Naive thymus-derived CD4-positive, alpha-beta T cell (primary cell): ENCODE data around the gene RPTOR. TPM values are rescaled to one million over a fixed set of nuclear protein-coding genes. Genes with fewer than 3 reads are reported as not detected.

ENCODE experiments used
- ATAC-seq: fragments of 150-1000 bp; cut with Tn5 transposase; 2 replicates; pipeline ENCODE4 v1.10.0; 2021; ENCODE audit warnings: mild to moderate bottlenecking, moderate library complexity
- CTCF ChIA-PET: fragments of 350-600 bp; sonication (Branson Sonifier 250); formaldehyde crosslinking; loops from one replicate; lab custom pipeline; 2021; ENCODE audit warnings: antibody characterized with exemption; lab: Charles Lee
- POLR2A ChIA-PET: fragments of 350-600 bp; sonication (Branson Sonifier 250); formaldehyde crosslinking; loops from one replicate; lab custom pipeline; 2021; ENCODE audit warnings: antibody characterized with exemption, inconsistent platforms; lab: Charles Lee
- DNase-seq, 9 donors: peaks; one replicate each; pipeline versions ENCODE4 v3.0.0 to v3.0.0-alpha.2; 2020 to 2022; ENCODE audit warnings: mixed read lengths in 1 of 9
- H3K27ac ChIP-seq: one replicate; pipeline ENCODE4 v1.7.0; 2013; ENCODE audit warnings: mild to moderate bottlenecking, low read depth, low read length, moderate library complexity
- H3K27me3 ChIP-seq, 2 donors: one replicate each; pipeline ENCODE4 v1.7.0; 2013; ENCODE audit warnings: low read length in 2 of 2, mild to moderate bottlenecking in 2 of 2, moderate library complexity in 2 of 2; ENCODE audit not compliant: control insufficient read depth in 2 of 2, insufficient read depth in 2 of 2
- H3K36me3 ChIP-seq, 3 experiments: 1 replicate in 2 of 3; 2 replicates in 1 of 3; pipeline ENCODE4 v1.7.0; 2013; ENCODE audit warnings: low read length in 3 of 3, mild to moderate bottlenecking in 3 of 3, moderate library complexity in 1 of 3; ENCODE audit not compliant: insufficient read depth in 3 of 3, control insufficient read depth in 2 of 3
- H3K4me1 ChIP-seq, 2 donors: one replicate each; pipeline ENCODE4 v1.7.0; 2013; ENCODE audit warnings: low read length in 2 of 2, mild to moderate bottlenecking in 2 of 2, moderate library complexity in 1 of 2; ENCODE audit not compliant: control insufficient read depth in 2 of 2, insufficient read depth in 2 of 2
- H3K4me3 ChIP-seq: 2 replicates; pipeline ENCODE4 v1.7.0; 2013; ENCODE audit warnings: mild to moderate bottlenecking, low read length
- H3K9me3 ChIP-seq, 3 experiments: 1 replicate in 2 of 3; 2 replicates in 1 of 3; pipeline ENCODE4 v1.7.0; 2013; ENCODE audit warnings: low read length in 3 of 3; ENCODE audit not compliant: control insufficient read depth in 2 of 3
- H3K27ac Mint-ChIP-seq, 9 donors: one replicate each; pipeline ENCODE4 v1.8.0; 2020 to 2022; ENCODE audit warnings: mixed read lengths in 9 of 9, mild to moderate bottlenecking in 8 of 9, moderate library complexity in 5 of 9, inconsistent platforms in 2 of 9
- H3K27me3 Mint-ChIP-seq, 5 donors: one replicate each; pipeline ENCODE4 v1.8.0; 2021 to 2022; ENCODE audit warnings: mixed read lengths in 5 of 5, mild to moderate bottlenecking in 1 of 5
- H3K36me3 Mint-ChIP-seq, 5 donors: one replicate each; pipeline ENCODE4 v1.8.0; 2020 to 2022; ENCODE audit warnings: mixed read lengths in 5 of 5, mild to moderate bottlenecking in 3 of 5, inconsistent platforms in 1 of 5
- H3K4me1 Mint-ChIP-seq, 7 donors: one replicate each; pipeline ENCODE4 v1.8.0; 2020 to 2022; ENCODE audit warnings: mixed read lengths in 7 of 7, mild to moderate bottlenecking in 3 of 7, inconsistent platforms in 1 of 7
- H3K4me3 Mint-ChIP-seq, 10 donors: one replicate each; pipeline ENCODE4 v1.8.0; 2020 to 2022; ENCODE audit warnings: mild to moderate bottlenecking in 10 of 10, mixed read lengths in 10 of 10, moderate library complexity in 6 of 10, inconsistent platforms in 2 of 10
- H3K9me3 Mint-ChIP-seq, 11 donors: one replicate each; pipeline ENCODE4 v1.8.0; 2020 to 2022; ENCODE audit warnings: mixed read lengths in 11 of 11, mild to moderate bottlenecking in 4 of 11, inconsistent platforms in 1 of 11, moderate library complexity in 1 of 11
- intact Hi-C, 2 donors: fragments of 100-400 bp; cut with micrococcal nuclease; formaldehyde crosslinking; loops; one replicate each; pipeline ENCODE4 v1.15.1; 2023
- polyA plus RNA-seq, 2 donors: library from polyadenylated mRNA; unstranded; fragments of 300-500 nt; fragmentation: Illumina TruSeq; gene quantifications; one replicate each; pipeline ENCODE4 v1.2.3, GENCODE V29; 2021
- total RNA-seq, 6 experiments: library from RNA in 5 of 6; stranded (reverse) in 5 of 6; gene quantifications; 1 replicate in 5 of 6; 2 replicates in 1 of 6; pipeline ENCODE4 v1.2.3 and lab custom pipeline; 2021 to 2026

The RPTOR gene
- total and polyA plus RNA-seq, 7 experiments from 2014 or later = 10.9 to 89.8 (median 59.9) TPM

DNA sequence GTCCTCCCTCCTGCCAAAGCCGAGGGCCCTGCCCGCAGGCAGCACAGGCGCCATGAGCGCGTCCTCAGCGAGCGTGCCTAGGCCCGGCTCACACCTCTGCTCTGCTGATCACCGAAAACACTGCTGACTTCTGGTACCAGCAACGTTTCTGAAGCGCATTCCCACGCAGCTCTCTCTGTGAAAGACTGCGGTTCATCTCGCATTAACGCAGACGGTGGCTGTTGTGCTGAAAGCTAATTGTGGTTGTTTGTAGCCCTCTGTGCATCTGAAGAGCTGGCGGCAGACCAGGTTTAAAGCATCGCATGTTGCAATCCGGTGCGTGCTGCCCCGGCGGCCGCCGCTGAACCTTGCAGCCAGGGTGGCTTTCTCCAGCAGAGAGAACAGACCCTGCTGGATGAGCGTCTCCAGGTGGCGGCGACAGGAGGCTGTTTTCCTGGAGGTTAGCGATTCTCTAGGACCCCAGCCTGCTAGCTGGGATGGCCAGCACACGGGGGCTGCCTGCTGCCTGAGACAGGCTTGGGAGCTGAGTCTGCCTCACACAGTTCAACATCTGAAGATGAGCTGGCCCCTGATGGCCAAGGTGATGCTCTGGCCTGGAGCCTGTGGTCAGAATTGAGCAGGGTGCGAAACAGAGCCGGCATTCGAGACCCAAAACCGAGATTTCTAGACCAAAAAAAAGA, 397.2 kb downstream of the RPTOR start:
- CTCF ChIA-PET = no interaction called here
- H3K4me3 Mint-ChIP-seq = no peak overlapping the region
- DNase-seq = no peak
- no peaks in the 10 kb centered on the region for H3K27me3 Mint-ChIP-seq
- peaks cover 19 to 29% (median 27%) of the 10 kb centered on the region in 7 donors for H3K4me1 Mint-ChIP-seq
- Histone ChIP-seq H3K4me3 (no peak overlapping the region), H3K4me1 (peaks cover 8 to 17% of the 10 kb centered on the region in 2 donors), H3K27me3 (no peaks in the 10 kb centered on the region), H3K27ac (no peak overlapping the region), H3K36me3 (peaks cover 0 to 56% (median 3%) of the 10 kb centered on the region in 3 experiments), H3K9me3 (no peaks in the 10 kb centered on the region)
- POLR2A ChIA-PET = no interaction called here
- peak overlapping the region in 2 of 9 donors; percentile 34 to 56 for H3K27ac Mint-ChIP-seq
- intact Hi-C loops = no loop called here
- peaks cover 0 to 4% (median 0%) of the 10 kb centered on the region in 11 donors for H3K9me3 Mint-ChIP-seq
- peaks cover 12 to 28% (median 26%) of the 10 kb centered on the region in 5 donors for H3K36me3 Mint-ChIP-seq
- no peak for ATAC-seq

DNA sequence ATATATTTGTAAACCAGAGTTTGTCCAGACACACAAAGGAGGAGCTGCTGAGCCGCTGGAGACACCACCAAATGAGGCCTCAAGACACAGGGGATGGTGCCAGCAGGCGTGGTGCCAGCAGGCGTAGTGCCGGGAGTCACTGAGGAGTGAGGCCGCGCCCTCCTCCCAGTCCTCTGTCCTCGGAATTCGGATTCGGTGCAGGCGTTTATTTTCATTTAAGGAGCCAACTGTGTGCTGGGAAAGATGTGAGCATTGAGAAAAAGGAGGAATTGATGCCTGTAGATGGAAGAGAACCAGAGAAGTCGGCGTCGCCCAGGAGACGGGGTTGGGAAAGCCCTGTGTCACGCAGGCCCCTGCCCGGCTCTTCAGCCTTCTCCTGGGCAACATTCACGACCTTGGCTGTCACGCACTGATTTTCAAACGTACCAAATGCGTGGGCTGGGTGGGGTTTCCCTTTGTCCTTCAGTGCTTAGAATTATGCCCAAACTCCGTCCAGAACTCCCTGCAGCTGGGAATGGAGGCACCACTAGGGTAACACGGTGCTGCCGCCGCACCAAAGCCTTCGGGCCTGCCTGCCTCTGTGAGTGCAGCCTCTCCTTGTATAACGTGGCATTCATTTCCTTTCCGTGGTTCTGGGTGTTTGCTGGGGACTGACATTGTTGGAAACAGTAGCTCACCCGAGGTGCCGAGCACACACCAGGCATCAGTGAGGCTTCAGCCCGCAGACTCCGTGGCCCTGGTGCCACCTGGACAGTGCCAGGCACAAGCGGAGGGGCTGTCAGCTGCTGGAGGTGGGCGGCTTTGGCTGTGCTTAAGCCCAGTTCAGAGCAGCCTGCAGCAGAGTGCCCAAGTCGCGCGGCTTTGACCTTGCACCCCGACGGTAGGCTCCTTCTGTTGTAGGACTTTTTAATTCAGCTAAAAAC, 398.0 kb downstream of the RPTOR start:
- CTCF ChIA-PET = no interaction called here
- H3K36me3 ChIP-seq = peaks cover 0 to 64% (median 3%) of the 10 kb centered on the region in 3 experiments
- no peak overlapping the region for H3K4me3 ChIP-seq
- DNase-seq (no peak), ATAC-seq (no peak)
- no peaks in the 10 kb centered on the region for H3K9me3 ChIP-seq
- peak overlapping the region in 1 of 9 donors; percentile 56 for H3K27ac Mint-ChIP-seq
- peaks cover 15 to 31% (median 31%) of the 10 kb centered on the region in 5 donors for H3K36me3 Mint-ChIP-seq
- H3K4me1 ChIP-seq = peaks cover 8 to 17% of the 10 kb centered on the region in 2 donors
- H3K27me3 Mint-ChIP-seq = no peaks in the 10 kb centered on the region
- no peak overlapping the region for H3K27ac ChIP-seq
- H3K27me3 ChIP-seq = no peaks in the 10 kb centered on the region
- H3K4me1 Mint-ChIP-seq = peaks cover 17 to 22% (median 21%) of the 10 kb centered on the region in 7 donors
- intact Hi-C loops = no loop called here
- peaks cover 0 to 4% (median 0%) of the 10 kb centered on the region in 11 donors for H3K9me3 Mint-ChIP-seq
- POLR2A ChIA-PET = interaction anchor here (0.6 kb wide), 1 partner anchor 77 kb away, joined by 4 read pairs; no protein-coding TSS in a partner anchor
- H3K4me3 Mint-ChIP-seq = no peak overlapping the region

DNA sequence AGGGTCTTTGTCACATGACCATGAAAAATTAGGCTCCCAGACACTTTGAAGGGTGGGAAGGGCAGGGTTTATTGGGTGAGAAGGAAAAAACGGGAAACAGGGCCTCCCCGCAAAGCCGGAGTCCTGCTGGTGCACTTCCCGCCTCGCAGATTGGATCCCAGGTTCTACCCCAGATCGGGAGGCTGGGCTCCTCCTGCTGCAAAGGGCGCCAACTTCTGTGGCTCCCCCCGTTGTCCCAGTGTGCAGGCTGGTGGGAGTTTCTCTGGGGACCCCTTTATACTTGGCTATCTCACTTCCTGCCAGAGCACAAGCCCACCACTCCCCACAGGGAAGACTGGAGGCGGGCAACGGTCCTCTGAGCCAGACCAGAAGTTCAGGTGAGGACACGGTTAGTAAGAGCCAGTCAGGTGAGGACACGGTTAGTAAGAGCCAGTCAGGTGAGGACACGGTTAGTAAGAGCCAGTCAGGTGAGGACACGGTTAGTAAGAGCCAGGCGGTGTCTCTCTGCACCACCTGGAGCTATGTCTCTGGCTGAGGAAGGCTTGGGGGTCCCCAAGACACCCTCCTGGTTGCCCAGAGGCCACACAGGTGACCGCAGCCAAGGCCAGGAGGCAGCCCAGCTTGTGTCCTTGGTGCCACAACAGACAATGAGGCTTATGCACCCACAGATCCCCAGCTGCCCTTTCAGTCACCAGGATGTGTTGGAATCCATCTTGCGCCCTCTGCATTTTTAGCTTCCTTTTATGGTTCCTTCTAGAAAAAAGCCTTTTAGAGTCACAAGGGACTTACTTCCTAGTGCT, 398.9 kb downstream of the RPTOR start:
- Histone ChIP-seq H3K27ac (no peak overlapping the region), H3K9me3 (no peaks in the 10 kb centered on the region), H3K4me3 (no peak overlapping the region), H3K36me3 (peaks cover 0 to 72% (median 3%) of the 10 kb centered on the region in 3 experiments), H3K4me1 (peaks cover 8 to 11% of the 10 kb centered on the region in 2 donors), H3K27me3 (no peaks in the 10 kb centered on the region)
- no peaks in the 10 kb centered on the region for H3K27me3 Mint-ChIP-seq
- CTCF ChIA-PET = interaction anchor here (0.6 kb wide), 1 partner anchor 205 kb away, joined by 3 read pairs; no protein-coding TSS in a partner anchor
- peaks cover 8 to 13% (median 12%) of the 10 kb centered on the region in 7 donors for H3K4me1 Mint-ChIP-seq
- no peak overlapping the region for H3K27ac Mint-ChIP-seq
- ATAC-seq = no peak
- POLR2A ChIA-PET = interaction anchor here (0.6 kb wide), 1 partner anchor 76 kb away, joined by 4 read pairs; no protein-coding TSS in a partner anchor
- no peak overlapping the region for H3K4me3 Mint-ChIP-seq
- peaks cover 0 to 6% (median 0%) of the 10 kb centered on the region in 11 donors for H3K9me3 Mint-ChIP-seq
- DNase-seq = no peak
- intact Hi-C loops = no loop called here
- H3K36me3 Mint-ChIP-seq = peaks cover 15 to 34% (median 28%) of the 10 kb centered on the region in 5 donors

DNA sequence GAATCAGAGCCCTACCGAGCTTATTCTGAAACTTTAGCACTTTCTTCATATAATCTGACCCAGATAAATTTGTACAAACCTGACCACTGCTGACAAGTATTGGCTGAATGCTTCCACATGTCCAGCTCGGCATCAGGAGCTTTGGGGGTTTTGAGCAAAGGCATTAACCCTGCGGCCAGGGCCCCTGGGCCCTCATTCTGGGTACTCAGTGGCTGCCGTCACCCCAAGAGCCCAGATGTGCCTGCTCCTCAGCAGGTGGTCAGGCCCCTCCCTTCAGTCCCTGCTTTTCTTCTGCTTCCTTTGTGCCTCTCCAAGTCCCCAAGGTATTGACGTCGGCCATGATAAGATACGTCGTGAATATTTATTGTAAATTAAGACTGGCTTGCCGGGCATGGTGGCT, 399.7 kb downstream of the RPTOR start:
- peaks cover under 1 to 5% (median 4%) of the 10 kb centered on the region in 7 donors for H3K4me1 Mint-ChIP-seq
- H3K36me3 Mint-ChIP-seq = peaks cover 15 to 34% (median 24%) of the 10 kb centered on the region in 5 donors
- POLR2A ChIA-PET = no interaction called here
- DNase-seq (no peak), ATAC-seq (no peak)
- CTCF ChIA-PET = interaction anchor here (0.6 kb wide), 1 partner anchor 206 kb away, joined by 3 read pairs; no protein-coding TSS in a partner anchor
- Histone ChIP-seq H3K27ac (no peak overlapping the region), H3K9me3 (no peaks in the 10 kb centered on the region), H3K36me3 (peaks cover 0 to 80% (median 3%) of the 10 kb centered on the region in 3 experiments), H3K4me1 (peaks cover under 1 to 5% of the 10 kb centered on the region in 2 donors), H3K27me3 (no peaks in the 10 kb centered on the region), H3K4me3 (no peak overlapping the region)
- peak overlapping the region in 1 of 9 donors; percentile 49 for H3K27ac Mint-ChIP-seq
- H3K27me3 Mint-ChIP-seq = no peaks in the 10 kb centered on the region
- intact Hi-C loops = no loop called here
- peaks cover 0 to 4% (median 0%) of the 10 kb centered on the region in 11 donors for H3K9me3 Mint-ChIP-seq
- no peak overlapping the region for H3K4me3 Mint-ChIP-seq

DNA sequence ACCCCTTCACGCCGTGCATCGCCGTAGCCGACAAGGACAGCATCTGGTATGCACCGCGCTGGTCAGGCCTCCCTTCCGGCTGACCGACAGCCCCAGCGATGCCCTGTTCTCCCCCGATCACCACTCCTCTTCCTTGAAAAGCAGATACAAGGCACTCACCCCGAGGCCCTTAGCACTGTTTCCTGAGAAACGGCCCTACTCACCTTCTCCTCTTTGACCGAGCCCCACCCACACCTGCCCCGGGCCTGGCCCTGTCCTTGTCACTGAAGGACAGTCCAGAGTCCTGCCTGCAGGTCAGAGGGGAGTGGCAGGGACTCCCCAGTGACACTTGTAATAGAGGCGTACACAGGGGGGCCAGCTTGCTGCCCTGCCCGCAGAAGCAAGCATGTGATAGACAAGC, 401.1 kb downstream of the RPTOR start:
- H3K27ac Mint-ChIP-seq = no peak overlapping the region
- H3K27me3 ChIP-seq = no peaks in the 10 kb centered on the region
- peaks cover 0 to 5% (median 0%) of the 10 kb centered on the region in 7 donors for H3K4me1 Mint-ChIP-seq
- ChIA-PET POLR2A (no interaction called here), CTCF (no interaction called here)
- H3K27me3 Mint-ChIP-seq = no peaks in the 10 kb centered on the region
- H3K4me1 ChIP-seq = no peaks in the 10 kb centered on the region
- H3K4me3 ChIP-seq = no peak overlapping the region
- peaks cover 0 to 87% (median 3%) of the 10 kb centered on the region in 3 experiments for H3K36me3 ChIP-seq
- DNase-seq (no peak), ATAC-seq (no peak)
- no peak overlapping the region for H3K27ac ChIP-seq
- intact Hi-C loops = no loop called here
- no peak overlapping the region for H3K4me3 Mint-ChIP-seq
- peaks cover 0 to 2% (median 0%) of the 10 kb centered on the region in 11 donors for H3K9me3 Mint-ChIP-seq
- peaks cover 15 to 38% (median 26%) of the 10 kb centered on the region in 5 donors for H3K36me3 Mint-ChIP-seq
- H3K9me3 ChIP-seq = no peaks in the 10 kb centered on the region

DNA sequence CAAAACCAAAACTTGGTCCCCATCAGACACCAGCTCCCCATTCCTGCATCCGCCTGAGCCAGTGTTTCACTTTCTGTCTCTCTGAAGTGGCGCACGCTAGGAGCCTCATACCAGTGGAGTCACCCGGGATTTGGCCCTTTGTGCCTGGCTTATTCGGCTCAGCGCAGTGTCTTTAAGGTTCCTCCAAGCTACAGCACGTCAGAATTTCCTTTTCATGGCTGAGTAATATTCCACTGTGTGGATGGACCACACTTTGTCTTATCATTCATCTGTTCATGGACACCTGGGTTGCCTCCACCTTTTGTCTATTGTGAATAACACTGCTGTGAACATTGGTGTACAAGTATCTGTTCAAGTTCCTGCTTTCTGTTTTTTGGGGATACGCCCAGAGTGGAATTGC, 401.8 kb downstream of the RPTOR start:
- POLR2A ChIA-PET = no interaction called here
- no peak overlapping the region for H3K4me3 ChIP-seq
- no peaks in the 10 kb centered on the region for H3K4me1 ChIP-seq
- Mint-ChIP-seq H3K4me1 (peaks cover 0 to 5% (median 0%) of the 10 kb centered on the region in 7 donors), H3K9me3 (peaks cover 0 to 2% (median 0%) of the 10 kb centered on the region in 11 donors), H3K27ac (peak overlapping the region in 1 of 9 donors; percentile 13), H3K36me3 (peaks cover 15 to 38% (median 26%) of the 10 kb centered on the region in 5 donors), H3K4me3 (no peak overlapping the region), H3K27me3 (no peaks in the 10 kb centered on the region)
- no peaks in the 10 kb centered on the region for H3K27me3 ChIP-seq
- intact Hi-C loops = no loop called here
- ATAC-seq (no peak), DNase-seq (no peak)
- CTCF ChIA-PET = no interaction called here
- H3K27ac ChIP-seq = no peak overlapping the region
- H3K9me3 ChIP-seq = no peaks in the 10 kb centered on the region
- H3K36me3 ChIP-seq = peaks cover 0 to 87% (median 3%) of the 10 kb centered on the region in 3 experiments
